GM19023 (cell line): ENCODE measurements around the gene EFS.

Experiments used
- ATAC-seq: cut with Tn5 transposase; IDR thresholded peaks from one replicate; pipeline ENCODE4 v1.9.1; 2021; ENCODE audit warnings: mild to moderate bottlenecking, moderate library complexity; ENCODE audit not compliant: unreplicated experiment

Gene EFS

GRCh38 chr14:23359167-23359626 is 5.8 kb downstream of the EFS start:
- no peak for ATAC-seq

- no peak for ATAC-seq
These were observed 6.3 kb downstream of the EFS start for GRCh38 chr14:23358553-23359166.

GRCh38 chr14:23358042-23358441 is 6.9 kb downstream of the EFS start:
- ATAC-seq = no peak

GRCh38 chr14:23357261-23357660 is 7.7 kb downstream of the EFS start:
- ATAC-seq = no peak

- ATAC-seq = no peak
These were observed 8.3 kb downstream of the EFS start for GRCh38 chr14:23356662-23357061.

- ATAC-seq = no peak
These were observed 9.0 kb downstream of the EFS start for GRCh38 chr14:23355871-23356435.

GRCh38 chr14:23354990-23355389 is 10.0 kb downstream of the EFS start:
- ATAC-seq = no peak

- no peak for ATAC-seq
These were observed 11.6 kb downstream of the EFS start for GRCh38 chr14:23353433-23353780.

GRCh38 chr14:23352506-23353432 is 12.2 kb downstream of the EFS start, which contains the start of gene SLC22A17:
Gene SLC22A17 (minus strand): TSS chr14:23352887.
- no peak for ATAC-seq

GRCh38 chr14:23351681-23352505 is 13.1 kb downstream of the EFS start:
- no peak for ATAC-seq

GRCh38 chr14:23349156-23349845 is 15.7 kb downstream of the EFS start:
- no peak for ATAC-seq

- no peak for ATAC-seq
These were observed 16.7 kb downstream of the EFS start for GRCh38 chr14:23348297-23348655.

- ATAC-seq = no peak
These were observed 17.3 kb downstream of the EFS start for GRCh38 chr14:23347406-23348296.

- no peak for ATAC-seq
These were observed 18.1 kb downstream of the EFS start for GRCh38 chr14:23346693-23347405.

GRCh38 chr14:23345987-23346692 is 18.8 kb downstream of the EFS start:
- no peak for ATAC-seq

GRCh38 chr14:23344481-23344880 is 20.5 kb downstream of the EFS start:
- no peak for ATAC-seq

- no peak for ATAC-seq
These were observed 25.3 kb downstream of the EFS start for GRCh38 chr14:23339506-23340268.
